ENCODE results near the gene TENM4. TPM values are rescaled to one million over a fixed set of nuclear protein-coding genes. Genes with fewer than 3 reads are reported as not detected.

TENM4 gene
- total and polyA plus RNA-seq, 11 donors, result 0.08 to 6.4 (median 1.0) TPM

- WGBS, 4 donors, result 63 to 78% (median 66%) methylated on average over 3 of the region's 3 CpGs
- no peak for ATAC-seq
- Histone ChIP-seq H3K4me3 (no peak overlapping the region), H3K27me3 (no peaks in the 10 kb centered on the region), H3K27ac (no peak overlapping the region), H3K9me3 (no peaks in the 10 kb centered on the region), H3K36me3 (no peaks in the 10 kb centered on the region), H3K4me1 (peaks cover 0 to 5% (median 0%) of the 10 kb centered on the region in 12 donors)
- no peak for DNase-seq
- no peak for TF ChIP-seq POLR2A (IDR thresholded peaks at IDR 0.05)
- TF ChIP-seq CTCF (IDR thresholded peaks at IDR 0.05), result no peak
- intact Hi-C loops (cut with DNase I), result no loop called here
Measured at GRCh38 chr11:79335681-79336080, 105.1 kb downstream of the TENM4 start.

- intact Hi-C loops (cut with DNase I), result no loop called here
- H3K27me3 ChIP-seq, result no peaks in the 10 kb centered on the region
- TF ChIP-seq POLR2A (IDR thresholded peaks at IDR 0.05), result no peak
- TF ChIP-seq CTCF (IDR thresholded peaks at IDR 0.05), result no peak
- no peak overlapping the region for H3K27ac ChIP-seq
- no peak overlapping the region for H3K4me3 ChIP-seq
- no peaks in the 10 kb centered on the region for H3K9me3 ChIP-seq
- ATAC-seq, result no peak
- no peaks in the 10 kb centered on the region for H3K36me3 ChIP-seq
- 88 to 92% (median 88%) methylated on average over 2 of the region's 2 CpGs for WGBS, 4 donors
- H3K4me1 ChIP-seq, result peaks cover 0 to 5% (median 0%) of the 10 kb centered on the region in 12 donors
- no peak for DNase-seq
Measured at GRCh38 chr11:79333355-79333754, 107.5 kb downstream of the TENM4 start.

- DNase-seq (peak in 2 of 5 donors; percentile 30 to 69), ATAC-seq (peak in 3 of 4 donors; percentile 53 to 59 (median 54))
- H3K4me1 ChIP-seq, result peaks cover 0 to 5% (median 0%) of the 10 kb centered on the region in 12 donors
- H3K4me3 ChIP-seq, result no peak overlapping the region
- no peaks in the 10 kb centered on the region for H3K27me3 ChIP-seq
- H3K27ac ChIP-seq, result no peak overlapping the region
- no peaks in the 10 kb centered on the region for H3K9me3 ChIP-seq
- TF ChIP-seq POLR2A (IDR thresholded peaks at IDR 0.05), result no peak
- no peak for TF ChIP-seq CTCF (IDR thresholded peaks at IDR 0.05)
- H3K36me3 ChIP-seq, result no peaks in the 10 kb centered on the region
- intact Hi-C loops (cut with DNase I), result no loop called here
- 40 to 48% (median 46%) methylated on average over 2 of the region's 2 CpGs for WGBS, 4 donors
Measured at GRCh38 chr11:79332017-79332416, 108.8 kb downstream of the TENM4 start.

- Histone ChIP-seq H3K36me3 (no peaks in the 10 kb centered on the region), H3K9me3 (no peaks in the 10 kb centered on the region), H3K27me3 (no peaks in the 10 kb centered on the region), H3K27ac (no peak overlapping the region), H3K4me3 (no peak overlapping the region), H3K4me1 (peaks cover 0 to 5% (median 0%) of the 10 kb centered on the region in 12 donors)
- TF ChIP-seq POLR2A (IDR thresholded peaks at IDR 0.05) (no peak), CTCF (IDR thresholded peaks at IDR 0.05) (no peak)
- no peak for ATAC-seq
- intact Hi-C loops (cut with DNase I), result no loop called here
- 60 to 70% (median 66%) methylated on average over 5 of the region's 5 CpGs for WGBS, 4 donors
- no peak for DNase-seq
Measured at GRCh38 chr11:79331203-79331901, 109.5 kb downstream of the TENM4 start.

Data from heart left ventricle (tissue), 16 donors.